COLO829 (cell line): ENCODE measurements around the gene GPR132.

Source experiments
- DNase-seq: peaks from one replicate; pipeline ENCODE4 v3.0.0; 2012; ENCODE audit warnings: low spot score

The GPR132 gene

GRCh38 chr14:105061428-105062047 is 3.7 kb downstream of the GPR132 start:
- DNase-seq: no peak

DNA sequence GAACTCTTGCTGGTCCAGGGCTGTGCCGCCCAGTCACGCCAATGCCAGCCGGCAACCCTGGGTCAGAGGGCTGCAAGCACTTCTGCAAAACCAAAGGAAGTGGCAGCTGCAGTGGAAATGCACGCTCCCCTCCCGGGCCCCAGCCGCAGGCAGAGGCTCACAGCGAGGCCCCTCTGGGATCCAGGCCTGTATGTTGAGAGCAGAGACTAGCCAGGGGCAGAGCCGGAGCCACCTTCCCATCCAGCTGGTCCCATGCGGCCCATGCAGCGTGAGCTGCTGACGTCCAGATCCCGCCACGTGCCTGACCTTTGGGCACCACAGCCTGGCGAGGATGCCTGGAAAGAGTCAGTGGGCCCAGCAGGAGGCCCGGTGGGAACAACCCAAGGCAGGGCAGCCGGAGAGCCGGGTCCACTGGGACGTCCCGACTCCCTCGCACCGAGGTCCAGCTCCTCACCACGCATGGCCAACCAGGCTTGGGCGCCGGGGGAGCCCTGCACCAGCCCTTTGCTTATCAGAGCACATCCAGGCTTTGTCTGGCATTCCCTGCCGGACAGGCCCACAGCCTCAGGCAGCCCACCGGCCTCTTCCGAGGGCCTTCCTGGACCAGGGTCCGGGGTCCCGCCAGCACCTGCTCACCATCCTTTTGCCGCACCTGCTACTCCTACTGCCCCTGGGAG is 4.3 kb downstream of the GPR132 start:
- DNase-seq: no peak

DNA sequence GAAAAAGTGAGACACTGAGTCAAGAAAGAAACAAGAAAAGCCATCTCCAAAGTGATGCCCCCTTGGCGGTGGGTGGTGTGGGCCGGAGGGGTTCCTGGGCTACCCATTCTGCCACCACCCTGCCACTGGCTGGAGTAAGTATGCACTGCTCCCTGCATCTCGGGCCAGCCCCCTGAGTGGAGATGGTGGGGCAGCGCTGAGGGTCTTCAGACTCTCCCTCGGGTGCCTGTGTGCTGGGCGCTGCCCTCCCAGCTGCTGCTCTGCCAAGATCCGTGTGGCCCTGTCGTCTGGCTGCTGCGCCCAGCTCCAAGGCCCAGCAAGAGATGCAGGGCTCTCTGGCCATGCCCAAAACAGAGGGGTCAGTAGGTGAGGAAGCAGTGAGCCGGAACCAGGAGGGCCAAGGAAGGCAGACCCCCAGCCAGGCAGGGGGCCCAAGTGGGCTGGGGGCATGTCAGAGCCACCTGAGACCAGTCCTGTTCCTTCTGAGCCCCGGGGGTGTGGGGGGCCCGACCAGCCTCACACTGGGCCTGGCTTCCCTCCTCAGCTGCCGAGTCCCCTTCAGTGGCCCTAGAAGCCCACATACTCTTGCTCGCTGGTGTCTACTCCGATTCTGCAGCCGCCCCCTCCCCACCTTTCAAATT is 5.2 kb downstream of the GPR132 start:
- no peak for DNase-seq

GRCh38 chr14:105059035-105059924 is 6.0 kb downstream of the GPR132 start:
- no peak for DNase-seq

GRCh38 chr14:105058521-105059034 is 6.7 kb downstream of the GPR132 start:
- no peak for DNase-seq

GRCh38 chr14:105056303-105056831 is 8.9 kb downstream of the GPR132 start:
- no peak for DNase-seq

GRCh38 chr14:105055736-105056302 is 9.4 kb downstream of the GPR132 start:
- DNase-seq: no peak

DNA sequence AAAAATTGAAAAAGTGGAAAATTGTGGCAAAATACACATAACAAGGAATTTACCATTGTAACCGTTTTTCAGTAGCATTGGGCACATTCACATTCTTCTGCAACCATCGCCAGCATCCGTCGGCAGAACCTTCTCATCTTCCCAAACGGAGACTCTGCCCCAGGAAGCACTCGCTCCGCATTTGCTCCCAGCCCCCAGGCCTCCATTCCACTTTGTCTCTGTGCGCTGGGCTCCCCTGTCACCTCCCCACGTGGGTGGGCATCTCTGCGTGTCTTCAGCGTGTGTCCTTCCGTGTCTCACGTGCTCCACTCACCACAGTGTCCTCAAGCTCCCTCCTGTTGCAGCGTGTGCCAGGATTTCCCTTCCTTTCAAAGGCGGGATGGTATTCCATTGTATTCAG is 9.9 kb downstream of the GPR132 start:
- DNase-seq: no peak

DNA sequence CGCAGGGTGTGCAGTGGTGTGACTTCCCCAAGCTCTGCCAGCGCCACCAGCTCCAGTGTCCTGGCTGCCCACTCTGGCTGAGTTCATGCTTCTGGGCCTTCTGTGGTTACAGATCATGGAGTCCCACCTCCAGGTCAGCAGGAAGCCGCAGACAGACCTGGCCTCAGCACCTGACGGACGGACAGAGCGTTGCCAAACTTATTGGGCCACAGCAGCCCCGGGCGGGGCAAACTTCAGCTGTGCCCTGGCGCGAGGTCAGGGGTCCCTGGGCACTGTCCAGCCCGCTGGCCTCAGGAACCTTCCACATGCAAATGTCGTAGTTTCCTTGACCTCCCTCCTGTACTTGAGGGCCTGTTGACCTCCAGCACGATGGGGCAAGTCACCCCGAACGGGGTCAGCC is 11.2 kb downstream of the GPR132 start:
- DNase-seq: no peak

DNA sequence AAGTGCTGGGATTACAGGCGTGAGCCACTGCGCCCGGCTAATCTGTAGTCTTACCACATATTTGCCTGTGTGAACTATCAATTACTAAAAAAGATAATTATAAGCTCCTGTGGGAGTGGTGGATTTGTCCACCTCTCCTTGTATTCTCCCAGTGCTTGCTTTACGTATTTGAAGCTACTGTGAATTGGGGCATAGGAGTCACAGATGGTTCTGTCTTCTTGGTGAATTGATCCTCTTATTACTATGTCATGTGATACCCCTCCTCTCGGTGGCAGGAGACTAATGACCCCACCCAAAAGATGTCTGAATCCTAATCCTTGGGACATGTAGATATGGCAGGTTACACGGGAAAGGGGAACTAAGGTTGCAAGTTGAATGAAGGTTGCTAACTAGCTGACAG is 11.8 kb downstream of the GPR132 start:
- no peak for DNase-seq

GRCh38 chr14:105052110-105052458 is 13.1 kb downstream of the GPR132 start:
- no peak for DNase-seq

DNA sequence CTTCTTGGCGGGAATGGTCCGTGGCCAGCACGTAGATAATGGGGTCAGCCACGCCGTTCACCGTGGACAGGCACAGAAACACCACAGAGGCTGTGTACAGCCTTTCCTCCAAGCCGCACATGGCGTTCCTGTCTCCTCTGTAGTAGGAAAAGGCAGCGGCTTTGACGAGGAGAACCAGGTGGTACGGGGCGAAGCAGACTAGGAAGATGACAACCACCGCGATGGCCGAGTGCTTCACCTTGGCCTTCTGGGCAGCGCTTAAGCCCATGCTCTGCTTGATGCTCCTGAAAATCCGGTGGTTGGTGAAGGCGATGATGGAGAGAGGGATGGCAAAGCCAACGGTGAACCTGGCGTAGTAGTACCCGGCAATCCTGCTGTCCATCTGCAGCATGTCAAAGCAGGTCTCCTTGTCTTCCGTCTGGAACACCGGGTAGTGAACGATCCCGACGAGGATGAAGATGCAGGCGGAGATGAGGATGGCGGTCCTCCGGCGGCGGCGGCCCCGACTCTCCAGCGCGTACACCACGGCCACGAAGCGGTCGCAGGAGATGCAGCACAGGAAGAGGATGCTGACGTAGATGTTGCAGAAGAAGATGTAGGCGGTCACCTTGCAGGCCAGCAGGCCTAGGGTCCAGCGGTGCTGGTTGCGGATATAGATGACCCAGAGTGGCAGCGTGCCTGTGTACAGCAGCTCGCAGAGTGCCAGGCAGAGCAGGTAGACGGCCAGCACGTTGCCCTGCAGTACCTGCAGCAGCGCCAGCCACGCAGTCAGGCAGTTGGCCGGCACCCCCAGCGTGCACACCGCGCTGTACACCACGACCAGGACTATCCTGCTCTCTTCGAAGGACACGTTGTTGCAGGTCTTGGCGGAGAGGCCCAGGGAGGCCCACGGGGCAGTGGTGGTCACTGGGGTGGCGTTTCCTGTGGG is 13.8 kb downstream of the GPR132 start:
- DNase-seq: no peak

- peak; percentile 35 for DNase-seq
Observed at GRCh38 chr14:105050551-105050897, 14.7 kb downstream of the GPR132 start.

GRCh38 chr14:105049753-105050550 is 15.3 kb downstream of the GPR132 start:
- no peak for DNase-seq

GRCh38 chr14:105047283-105048016 is 17.8 kb downstream of the GPR132 start:
- no peak for DNase-seq

DNA sequence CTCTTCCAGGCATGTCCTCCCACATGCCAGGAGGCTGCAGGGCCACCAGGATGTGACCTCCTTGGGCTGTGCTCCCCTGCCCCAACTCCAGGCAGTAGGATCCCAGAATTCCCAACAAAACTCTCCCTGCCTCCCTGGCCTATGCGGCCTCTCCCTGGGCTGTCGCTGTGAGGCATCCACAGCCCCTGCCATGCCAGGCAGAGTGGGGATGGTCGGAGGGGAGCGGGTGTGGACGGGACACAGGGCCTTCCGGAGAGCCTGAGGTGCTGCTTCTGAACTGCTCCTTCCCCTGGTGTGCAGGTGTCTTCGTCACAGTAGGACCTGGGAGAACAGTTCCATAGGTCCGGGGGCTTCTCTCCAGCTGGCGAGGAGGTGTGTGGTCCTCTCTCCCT is 18.3 kb downstream of the GPR132 start:
- DNase-seq: no peak

- DNase-seq: peak; percentile 81
Observed at GRCh38 chr14:105045710-105046326, 19.4 kb downstream of the GPR132 start.

- DNase-seq: no peak
Observed at GRCh38 chr14:105043641-105044040, 21.6 kb downstream of the GPR132 start.

- no peak for DNase-seq
Observed at GRCh38 chr14:105042813-105043212, 22.4 kb downstream of the GPR132 start.
